Caco-2 (cell line): ENCODE data around the gene DCUN1D2. TPM values are rescaled to one million over a fixed set of nuclear protein-coding genes. Genes with fewer than 3 reads are reported as not detected.

Experiments used
- BruUV-seq: library from RNA; stranded (reverse); fragments of 400-500 nt; replicated peaks from 2 replicates; lab custom pipeline; 2021; lab: Mats Ljungman, UMichigan
- CTCF ChIA-PET: fragments of 300-600 bp; sonication (Branson Sonifier 250); formaldehyde crosslinking; loops from one replicate; lab custom pipeline; 2022; ENCODE audit warnings: antibody characterized with exemption; lab: Charles Lee
- POLR2A ChIA-PET: fragments of 300-600 bp; sonication (Branson Sonifier 250); formaldehyde crosslinking; loops from one replicate; lab custom pipeline; 2022; ENCODE audit warnings: antibody characterized with exemption; lab: Charles Lee
- DNase-seq, 2 experiments: peaks; one replicate each; pipeline versions ENCODE4 v3.0.0 to v3.0.0-alpha.2; 2020 to 2022
- H3K27me3 ChIP-seq: replicated peaks from 2 replicates; pipeline ENCODE4 v1.6.0; 2011; ENCODE audit warnings: low read length; ENCODE audit not compliant: control insufficient read depth, insufficient read depth
- H3K36me3 ChIP-seq: 2 replicates; pipeline ENCODE4 v1.5.1; 2011; ENCODE audit warnings: low read length; ENCODE audit not compliant: control insufficient read depth, insufficient read depth
- H3K4me1 ChIP-seq: fragments of 250-450 bp; sonication (Bioruptor Pico); 2 replicates; pipeline ENCODE4 v1.5.1; 2020; ENCODE audit warnings: mild to moderate bottlenecking
- H3K4me3 ChIP-seq: 2 replicates; pipeline ENCODE4 v1.5.1; 2011; ENCODE audit warnings: low read depth, mild to moderate bottlenecking, control low read depth, low read length
- H3K9me3 ChIP-seq: fragments of 250-450 bp; sonication (Bioruptor Pico); 2 replicates; pipeline ENCODE4 v1.5.1; 2020; ENCODE audit warnings: mild to moderate bottlenecking, moderate library complexity
- H3K27ac Mint-ChIP-seq: one replicate; pipeline ENCODE4 v1.8.0; 2022; ENCODE audit warnings: mixed read lengths; ENCODE audit not compliant: unreplicated experiment
- H3K27me3 Mint-ChIP-seq: one replicate; pipeline ENCODE4 v1.8.0; 2022; ENCODE audit warnings: mixed read lengths; ENCODE audit not compliant: insufficient read depth, unreplicated experiment
- H3K36me3 Mint-ChIP-seq: one replicate; pipeline ENCODE4 v1.8.0; 2022; ENCODE audit warnings: mild to moderate bottlenecking, mixed read lengths; ENCODE audit not compliant: insufficient read depth, unreplicated experiment
- H3K4me1 Mint-ChIP-seq: one replicate; pipeline ENCODE4 v1.8.0; 2022; ENCODE audit warnings: low read depth, mixed read lengths; ENCODE audit not compliant: unreplicated experiment
- H3K4me3 Mint-ChIP-seq: one replicate; pipeline ENCODE4 v1.8.0; 2022; ENCODE audit warnings: mild to moderate bottlenecking, moderate library complexity, mixed read lengths; ENCODE audit not compliant: unreplicated experiment
- H3K9me3 Mint-ChIP-seq: one replicate; pipeline ENCODE4 v1.8.0; 2022; ENCODE audit warnings: mixed read lengths; ENCODE audit not compliant: unreplicated experiment
- intact Hi-C: fragments of 100-400 bp; cut with micrococcal nuclease; formaldehyde crosslinking; loops from one replicate; pipeline ENCODE4 v1.10.0; 2022; ENCODE audit not compliant: unreplicated experiment
- total RNA-seq: library from RNA; stranded (reverse); gene quantifications from 2 replicates; pipeline ENCODE4 v1.2.3, GENCODE V29; 2022
- TF ChIP-seq, protein P1 (sequence below), 2 experiments: fragments of 200-600 bp in 1 of 2; IDR thresholded peaks; 1 replicate in 1 of 2; 2 replicates in 1 of 2; pipeline versions ENCODE4 v1.5.1 to v1.8.0; 2011 to 2022; ENCODE audit warnings: antibody characterized with exemption in 1 of 2, control low read depth in 1 of 2, inconsistent platforms in 1 of 2, low read depth in 1 of 2, low read length in 1 of 2, mild to moderate bottlenecking in 1 of 2, moderate library complexity in 1 of 2; ENCODE audit not compliant: insufficient read depth in 1 of 2, severe bottlenecking in 1 of 2, unreplicated experiment in 1 of 2

The DCUN1D2 gene
- total RNA-seq, 1 experiment from 2014 or later: 59.4 TPM

DNA sequence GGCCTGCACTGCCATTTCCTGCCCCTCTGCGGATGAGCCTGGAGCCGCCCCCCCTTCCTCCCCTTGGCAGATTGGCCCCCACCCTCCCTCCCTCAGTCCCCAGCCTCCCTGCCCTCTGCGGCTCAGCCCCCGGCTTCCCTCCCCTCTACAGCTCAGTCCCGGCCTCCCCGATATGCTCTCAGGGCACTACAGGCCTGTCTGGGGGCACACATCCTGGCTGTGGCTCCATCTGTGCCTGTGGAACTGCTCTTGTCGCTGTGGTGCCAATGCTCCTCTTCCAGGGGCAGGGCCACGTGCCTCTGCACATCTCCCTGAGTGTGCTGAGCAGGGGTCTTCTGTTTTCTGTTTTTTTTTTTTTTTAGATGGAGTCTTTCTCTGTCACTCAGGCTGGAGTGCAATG, 76.2 kb downstream of the DCUN1D2 start:
- intact Hi-C loops: no loop called here
- no peaks in the 10 kb centered on the region for H3K9me3 Mint-ChIP-seq

DNA sequence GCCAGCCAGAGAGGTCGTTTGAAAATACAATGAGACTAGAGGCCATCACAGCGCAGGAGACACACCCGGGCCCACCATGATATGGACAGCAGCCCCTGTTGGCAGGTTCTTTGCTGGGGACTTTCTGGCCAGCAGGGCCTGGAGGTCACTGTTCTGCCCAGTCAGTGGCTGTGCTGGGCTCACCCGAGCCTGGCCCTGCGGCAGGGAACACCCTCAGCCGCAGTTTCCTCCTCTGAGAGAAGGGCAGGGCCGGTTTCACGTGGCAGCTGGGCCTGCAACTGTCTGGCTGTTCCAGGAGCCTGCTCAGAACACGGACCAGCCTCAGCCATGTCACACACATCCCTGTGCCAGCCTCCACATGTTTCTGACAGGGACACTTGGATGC, 76.6 kb downstream of the DCUN1D2 start:
- POLR2A ChIA-PET: no interaction called here
- no peak overlapping the region for H3K4me3 Mint-ChIP-seq
- intact Hi-C loops: no loop called here
- Histone ChIP-seq H3K4me3 (no peak overlapping the region), H3K36me3 (no peaks in the 10 kb centered on the region), H3K27me3 (no peaks in the 10 kb centered on the region), H3K9me3 (no peaks in the 10 kb centered on the region), H3K4me1 (peaks cover 14% of the 10 kb centered on the region)
- H3K4me1 Mint-ChIP-seq: peaks cover 24% of the 10 kb centered on the region
- no TSS peak for BruUV-seq
- H3K27me3 Mint-ChIP-seq: peaks cover under 1% of the 10 kb centered on the region
- no peak for DNase-seq
- CTCF ChIA-PET: no interaction called here
- TF ChIP-seq, protein P1, sequence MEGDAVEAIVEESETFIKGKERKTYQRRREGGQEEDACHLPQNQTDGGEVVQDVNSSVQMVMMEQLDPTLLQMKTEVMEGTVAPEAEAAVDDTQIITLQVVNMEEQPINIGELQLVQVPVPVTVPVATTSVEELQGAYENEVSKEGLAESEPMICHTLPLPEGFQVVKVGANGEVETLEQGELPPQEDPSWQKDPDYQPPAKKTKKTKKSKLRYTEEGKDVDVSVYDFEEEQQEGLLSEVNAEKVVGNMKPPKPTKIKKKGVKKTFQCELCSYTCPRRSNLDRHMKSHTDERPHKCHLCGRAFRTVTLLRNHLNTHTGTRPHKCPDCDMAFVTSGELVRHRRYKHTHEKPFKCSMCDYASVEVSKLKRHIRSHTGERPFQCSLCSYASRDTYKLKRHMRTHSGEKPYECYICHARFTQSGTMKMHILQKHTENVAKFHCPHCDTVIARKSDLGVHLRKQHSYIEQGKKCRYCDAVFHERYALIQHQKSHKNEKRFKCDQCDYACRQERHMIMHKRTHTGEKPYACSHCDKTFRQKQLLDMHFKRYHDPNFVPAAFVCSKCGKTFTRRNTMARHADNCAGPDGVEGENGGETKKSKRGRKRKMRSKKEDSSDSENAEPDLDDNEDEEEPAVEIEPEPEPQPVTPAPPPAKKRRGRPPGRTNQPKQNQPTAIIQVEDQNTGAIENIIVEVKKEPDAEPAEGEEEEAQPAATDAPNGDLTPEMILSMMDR (IDR thresholded peaks at IDR 0.05; ENCODE audit: insufficient read depth in 1 of 2, low read depth in 1 of 2, low read length in 1 of 2, severe bottlenecking in 1 of 2, unreplicated experiment in 1 of 2): no peak
- no peaks in the 10 kb centered on the region for H3K9me3 Mint-ChIP-seq
- H3K27ac Mint-ChIP-seq: no peak overlapping the region
- no peaks in the 10 kb centered on the region for H3K36me3 Mint-ChIP-seq

More for the DNA sequence above, 76.2 kb downstream of the DCUN1D2 start:
- Histone ChIP-seq H3K4me1 (peaks cover 14% of the 10 kb centered on the region), H3K27me3 (no peaks in the 10 kb centered on the region), H3K36me3 (no peaks in the 10 kb centered on the region), H3K9me3 (no peaks in the 10 kb centered on the region), H3K4me3 (no peak overlapping the region)
- TF ChIP-seq, protein P1 (IDR thresholded peaks at IDR 0.05; ENCODE audit: insufficient read depth in 1 of 2, low read depth in 1 of 2, low read length in 1 of 2, severe bottlenecking in 1 of 2, unreplicated experiment in 1 of 2): no peak
- Mint-ChIP-seq H3K4me1 (peaks cover 24% of the 10 kb centered on the region), H3K4me3 (no peak overlapping the region), H3K27ac (no peak overlapping the region), H3K27me3 (peaks cover 3% of the 10 kb centered on the region), H3K36me3 (no peaks in the 10 kb centered on the region)
- ChIA-PET CTCF (no interaction called here), POLR2A (no interaction called here)
- no peak for DNase-seq
- no TSS peak for BruUV-seq

DNA sequence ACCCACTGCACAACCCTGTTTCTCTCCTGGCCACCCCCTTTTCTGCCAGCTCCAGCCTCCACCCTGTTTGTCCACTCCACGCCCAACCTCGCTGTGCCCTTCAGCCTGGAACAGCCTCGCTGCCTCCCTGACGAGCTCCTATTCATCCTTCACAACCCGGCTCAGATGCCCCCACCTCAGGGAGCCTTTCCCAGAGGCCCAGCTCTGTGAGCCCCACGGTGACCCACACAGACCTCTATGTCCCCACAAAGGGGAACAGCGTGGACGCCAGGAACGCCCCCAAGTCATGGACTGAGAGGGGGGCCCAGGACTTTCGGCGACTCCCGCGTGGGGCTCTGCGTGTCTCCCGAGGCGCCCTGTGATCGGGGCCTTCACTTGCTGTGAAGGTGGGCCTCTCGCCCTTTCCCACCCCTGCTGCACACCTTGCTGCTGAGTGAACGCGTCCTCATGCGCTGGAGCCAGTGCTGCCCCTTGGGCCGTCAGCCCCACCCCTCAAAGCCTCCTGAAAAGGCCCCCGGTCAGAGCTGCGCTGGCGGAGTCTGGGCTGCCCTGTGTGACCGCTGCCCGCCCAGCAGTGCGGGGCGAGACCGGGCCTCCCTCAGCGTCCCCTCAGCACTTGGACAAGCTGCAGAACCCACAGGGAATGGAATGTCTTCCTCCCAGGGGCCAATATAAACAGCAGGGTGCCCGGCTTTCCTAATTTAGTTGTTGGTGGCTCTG, 77.2 kb downstream of the DCUN1D2 start:
- Mint-ChIP-seq H3K4me1 (peaks cover 24% of the 10 kb centered on the region), H3K27me3 (no peaks in the 10 kb centered on the region), H3K27ac (no peak overlapping the region), H3K9me3 (no peaks in the 10 kb centered on the region), H3K36me3 (no peaks in the 10 kb centered on the region), H3K4me3 (no peak overlapping the region)
- Histone ChIP-seq H3K4me3 (no peak overlapping the region), H3K36me3 (no peaks in the 10 kb centered on the region), H3K27me3 (no peaks in the 10 kb centered on the region), H3K9me3 (no peaks in the 10 kb centered on the region), H3K4me1 (peaks cover 14% of the 10 kb centered on the region)
- intact Hi-C loops: no loop called here
- DNase-seq: no peak
- TF ChIP-seq, protein P1 (IDR thresholded peaks at IDR 0.05; ENCODE audit: insufficient read depth in 1 of 2, low read depth in 1 of 2, low read length in 1 of 2, severe bottlenecking in 1 of 2, unreplicated experiment in 1 of 2): no peak
- POLR2A ChIA-PET: no interaction called here
- CTCF ChIA-PET: no interaction called here
- no TSS peak for BruUV-seq
